Lower lobe of right lung (tissue), 2 donors: ENCODE data around the gene CTNNA3. TPM values are rescaled to one million over a fixed set of nuclear protein-coding genes. Genes with fewer than 3 reads are reported as not detected.

Experiments used
- ATAC-seq, 2 donors: fragments of 200-7000 bp; cut with Tn5 transposase; one replicate each; pipeline ENCODE4 v1.9.1; 2020 to 2022; ENCODE audit warnings: mild to moderate bottlenecking in 2 of 2, moderate library complexity in 2 of 2
- DNase-seq: peaks from one replicate; pipeline ENCODE4 v3.0.0-alpha.2; 2020
- H3K27ac ChIP-seq: fragments of 200-600 bp; one replicate; pipeline ENCODE4 v1.8.0; 2022
- H3K27me3 ChIP-seq: fragments of 200-600 bp; one replicate; pipeline ENCODE4 v1.8.0; 2022; ENCODE audit warnings: low read depth
- H3K36me3 ChIP-seq: fragments of 200-600 bp; one replicate; pipeline ENCODE4 v1.8.0; 2022; ENCODE audit warnings: mild to moderate bottlenecking
- H3K4me1 ChIP-seq: fragments of 200-600 bp; one replicate; pipeline ENCODE4 v1.8.0; 2022
- H3K4me3 ChIP-seq: fragments of 200-600 bp; one replicate; pipeline ENCODE4 v1.8.0; 2022; ENCODE audit warnings: mild to moderate bottlenecking
- H3K9me3 ChIP-seq: fragments of 200-600 bp; one replicate; pipeline ENCODE4 v1.8.0; 2022
- CTCF ChIP-seq: fragments of 200-600 bp; IDR thresholded peaks from one replicate; pipeline ENCODE4 v1.8.0; 2022; ENCODE audit warnings: antibody characterized with exemption, mild to moderate bottlenecking
- intact Hi-C: fragments of 100-400 bp; cut with DNase I; formaldehyde crosslinking; loops from one replicate; pipeline ENCODE4 v1.11.0; 2022
- total RNA-seq: library from RNA; stranded (reverse); fragmentation: NEBNext Ultra II Directional; extraction: Animal tissue kit (Norgen Biotek cat#: 25700); gene quantifications from one replicate; pipeline ENCODE4 v1.2.1, GENCODE V29; 2021
- donor health status: DM: no; HTN: yes; CAD: no; lungs with severe emphysema.

Gene CTNNA3
- total RNA-seq, 1 donor from 2014 or later = not detected

- intact Hi-C loops = no loop called here
- ATAC-seq = no peak
Observed at GRCh38 chr10:66651308-66652082, 1044.5 kb downstream of the CTNNA3 start.

GRCh38 chr10:66649626-66650025 lies 1046.4 kb downstream of the CTNNA3 start:
- H3K27me3 ChIP-seq = no peaks in the 10 kb centered on the region
- no peaks in the 10 kb centered on the region for H3K36me3 ChIP-seq
- TF ChIP-seq CTCF = no peak
- no peaks in the 10 kb centered on the region for H3K4me1 ChIP-seq
- DNase-seq (no peak), ATAC-seq (no peak)
- H3K9me3 ChIP-seq = peaks cover 10% of the 10 kb centered on the region
- intact Hi-C loops = no loop called here
- H3K4me3 ChIP-seq = no peak overlapping the region
- H3K27ac ChIP-seq = no peak overlapping the region

More at GRCh38 chr10:66651308-66652082, 1044.5 kb downstream of the CTNNA3 start:
- Histone ChIP-seq H3K27ac (no peak overlapping the region), H3K4me3 (no peak overlapping the region), H3K9me3 (peaks cover 10% of the 10 kb centered on the region), H3K4me1 (no peaks in the 10 kb centered on the region), H3K27me3 (no peaks in the 10 kb centered on the region), H3K36me3 (no peaks in the 10 kb centered on the region)
- DNase-seq = no peak
- TF ChIP-seq CTCF = no peak

GRCh38 chr10:66642217-66642616 lies 1053.8 kb downstream of the CTNNA3 start:
- no peaks in the 10 kb centered on the region for H3K27me3 ChIP-seq
- ATAC-seq (no peak), DNase-seq (no peak)
- intact Hi-C loops = no loop called here
- H3K36me3 ChIP-seq = no peaks in the 10 kb centered on the region
- no peaks in the 10 kb centered on the region for H3K9me3 ChIP-seq
- H3K4me1 ChIP-seq = no peaks in the 10 kb centered on the region
- H3K4me3 ChIP-seq = no peak overlapping the region
- no peak for TF ChIP-seq CTCF
- no peak overlapping the region for H3K27ac ChIP-seq

- H3K27me3 ChIP-seq = no peaks in the 10 kb centered on the region
- intact Hi-C loops = no loop called here
- DNase-seq = no peak
- H3K36me3 ChIP-seq = no peaks in the 10 kb centered on the region
- no peak overlapping the region for H3K27ac ChIP-seq
- no peak for TF ChIP-seq CTCF
- no peaks in the 10 kb centered on the region for H3K9me3 ChIP-seq
- H3K4me1 ChIP-seq = no peaks in the 10 kb centered on the region
- ATAC-seq = no peak
- no peak overlapping the region for H3K4me3 ChIP-seq
Observed at GRCh38 chr10:66639371-66639770, 1056.6 kb downstream of the CTNNA3 start.

GRCh38 chr10:66637273-66638036 lies 1058.5 kb downstream of the CTNNA3 start:
- DNase-seq = no peak
- H3K27ac ChIP-seq = no peak overlapping the region
- no peaks in the 10 kb centered on the region for H3K4me1 ChIP-seq
- H3K4me3 ChIP-seq = no peak overlapping the region
- H3K27me3 ChIP-seq = no peaks in the 10 kb centered on the region
- TF ChIP-seq CTCF = no peak
- no peaks in the 10 kb centered on the region for H3K36me3 ChIP-seq
- H3K9me3 ChIP-seq = no peaks in the 10 kb centered on the region
- no peak for ATAC-seq
- intact Hi-C loops = no loop called here
